ENCODE measurements around the gene CXXC5. TPM values are rescaled to one million over a fixed set of nuclear protein-coding genes. Genes with fewer than 3 reads are reported as not detected.
A peak's percentile ranks its signal among the peaks of the same experiment; 100 is the strongest.

The CXXC5 gene
- 24.9 and 30.8 TPM in 2 replicates for total RNA-seq (2012; rRNA removed)
- 35.7 and 38.8 TPM in 2 replicates for polyA plus RNA-seq (2012; rRNA removed)
- polyA plus RNA-seq (2012; cell fraction: cytosol; rRNA removed), result 34.7 and 72.2 TPM in 2 replicates
- 24.5 and 60.8 TPM in 2 replicates for polyA plus RNA-seq (2012; cell fraction: nucleus; rRNA removed; ENCODE audit: low replicate concordance)
- percentile 68 among the genes with signal in this experiment for Bru-seq, nascent RNA
- percentile 81 among the genes with signal in this experiment for BruChase-seq, experiment 1, labeled RNA remaining after a 6-hour chase
- BruChase-seq, experiment 2, labeled RNA remaining after a 2-hour chase, result percentile 92 among the genes with signal in this experiment
- long read RNA-seq, transcript CXXC5-211 (3 exons, 1,892 nt), result minor isoform, 20 of 143 reads
- long read RNA-seq, transcript CXXC5-201 (3 exons, 2,658 nt), result major isoform, 89 of 143 reads
- long read RNA-seq, partial matches to known transcripts, result 24 of 143 reads
- long read RNA-seq, other reads (novel, unspliced or antisense), result 9 of 143 reads

DNA sequence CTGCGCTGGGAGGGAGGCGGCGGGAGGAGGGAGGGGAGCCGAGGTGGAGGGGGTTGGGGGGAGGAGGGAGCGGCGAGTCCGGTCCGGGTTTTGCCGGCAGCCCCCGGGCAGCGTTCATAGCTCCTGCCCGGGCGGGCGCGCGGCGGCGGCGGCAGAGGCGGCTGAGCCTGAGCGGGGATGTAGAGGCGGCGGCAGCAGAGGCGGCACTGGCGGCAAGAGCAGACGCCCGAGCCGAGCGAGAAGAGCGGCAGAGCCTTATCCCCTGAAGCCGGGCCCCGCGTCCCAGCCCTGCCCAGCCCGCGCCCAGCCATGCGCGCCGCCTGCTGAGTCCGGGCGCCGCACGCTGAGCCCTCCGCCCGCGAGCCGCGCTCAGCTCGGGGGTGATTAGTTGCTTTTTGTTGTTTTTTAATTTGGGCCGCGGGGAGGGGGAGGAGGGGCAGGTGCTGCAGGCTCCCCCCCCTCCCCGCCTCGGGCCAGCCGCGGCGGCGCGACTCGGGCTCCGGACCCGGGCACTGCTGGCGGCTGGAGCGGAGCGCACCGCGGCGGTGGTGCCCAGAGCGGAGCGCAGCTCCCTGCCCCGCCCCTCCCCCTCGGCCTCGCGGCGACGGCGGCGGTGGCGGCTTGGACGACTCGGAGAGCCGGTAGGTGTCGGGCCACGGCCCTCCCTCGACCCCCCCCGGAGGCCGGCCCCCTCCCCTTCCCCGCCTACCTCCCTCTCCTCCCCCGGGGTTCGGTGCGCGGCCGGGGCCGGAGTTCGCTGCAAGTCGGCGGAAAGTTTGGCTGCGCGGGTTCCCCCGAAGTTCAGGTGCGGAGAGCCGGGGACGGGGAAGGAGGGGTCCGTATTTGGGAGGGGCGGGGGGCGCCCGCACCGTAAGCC, at the start of gene CXXC5:
Gene CXXC5, plus strand, starts transcription at position 145 of the 877 bp plus-strand sequence. CDS start 32,175 bp downstream, outside the sequence.
- Histone ChIP-seq H3K4me1 (ENCODE audit: control insufficient read depth, insufficient read depth, low read length) (peaks cover 17% of the 10 kb centered on the region), H2BK120ac (ENCODE audit: low read depth, low read length) (no peak within 1 kb of the TSS), H3K14ac (replicated peaks; ENCODE audit: low read depth, low read length) (no peak within 1 kb of the TSS), H4K20me1 (ENCODE audit: insufficient read depth, low read length) (peaks cover 16% of the 10 kb centered on the region), H2BK5ac (ENCODE audit: low read depth, low read length, poor library complexity, severe bottlenecking) (peak within 1 kb of the TSS; percentile 12), H3K9me1 (ENCODE audit: insufficient read depth, low read length) (peaks cover 12% of the 10 kb centered on the region), H3K27me3 (ENCODE audit: control insufficient read depth, insufficient read depth, low read length) (peaks cover 4% of the 10 kb centered on the region; the same call in 1 of the 2 replicates), H2AFZ (replicated peaks; ENCODE audit: low read length, poor library complexity) (peak within 1 kb of the TSS; percentile 85), H3K18ac (ENCODE audit: low read depth, low read length) (no peak within 1 kb of the TSS), H3K9ac (ENCODE audit: low read depth, low read length) (peak within 1 kb of the TSS; percentile 77), H3K36me3 (ENCODE audit: control insufficient read depth, insufficient read depth, low read length) (no peaks in the 10 kb centered on the region), H3K27ac (ENCODE audit: insufficient read depth, low read length) (peak within 1 kb of the TSS; percentile 52), H3K23ac (ENCODE audit: low read depth, low read length) (no peak within 1 kb of the TSS), H2AK9ac (replicated peaks; ENCODE audit: low read depth, low read length, poor library complexity) (peak within 1 kb of the TSS; percentile 96), H3K4me3 (ENCODE audit: insufficient read depth, low read depth, low read length) (peak within 1 kb of the TSS; percentile 90), H2BK15ac (ENCODE audit: low read depth, low read length) (no peak within 1 kb of the TSS), H2AK5ac (ENCODE audit: low read depth, low read length) (no peak within 1 kb of the TSS), H2BK20ac (ENCODE audit: low read depth, low read length) (no peak within 1 kb of the TSS), H3K4ac (ENCODE audit: low read depth, low read length) (no peak within 1 kb of the TSS; the same call in 1 of the 2 replicates), H3K56ac (ENCODE audit: extremely low read depth, insufficient read depth, low read length) (peak within 1 kb of the TSS; percentile 9; the same call in 1 of the 2 replicates), H4K91ac (ENCODE audit: insufficient read depth, low read depth, low read length) (peak within 1 kb of the TSS; percentile 9; the same call in 1 of the 2 replicates), H4K5ac (ENCODE audit: low read depth, low read length) (0 out of 2 replicates have a peak within 1 kb of the TSS, but pooled peaks have one; percentile 8), H4K8ac (ENCODE audit: low read depth in 2 of 2, low read length in 2 of 2) (peak within 1 kb of the TSS in 1 of 2 experiments; percentile 0; a peak in 1 of 4 replicates), H3K79me1 (ENCODE audit: low read depth in 1 of 2, low read length in 2 of 2) (peaks cover 14 to 38% of the 10 kb centered on the region in 2 experiments; a peak in 3 of 4 replicates), H3K4me2 (ENCODE audit: low read depth, low read length) (peak within 1 kb of the TSS; percentile 89), H3K9me3 (ENCODE audit: control insufficient read depth, insufficient read depth, low read length) (no peaks in the 10 kb centered on the region)
- DNase-seq (peak; percentile 83), ATAC-seq (ENCODE audit: low read depth) (peak; percentile 62)
- dilution Hi-C loops (cut with HindIII; ENCODE audit: low sequenced_read_pairs, unreplicated experiment) (loop anchor here (25.0 kb wide), 1 partner anchor 114 kb away; no protein-coding TSS in a partner anchor), in situ Hi-C loops (cut with MboI; ENCODE audit: low sequenced_read_pairs) (loop anchor here (25.0 kb wide), 1 partner anchor 464 kb away; the partner anchor contains the start of gene PURA), intact Hi-C loops (cut with micrococcal nuclease) (loop anchor here (1.0 kb wide), 2 partner anchors 11 to 117 kb away; no protein-coding TSS in a partner anchor)
- BruUV-seq (replicated peaks), result no TSS peak
- no peak for TF ChIP-seq CEBPB (IDR thresholded peaks at IDR 0.05; ENCODE audit: low read depth, low read length)
- TF ChIP-seq BHLHE40 (IDR thresholded peaks at IDR 0.05; ENCODE audit: low read depth, low read length), result no peak
- TF ChIP-seq CHD1 (IDR thresholded peaks at IDR 0.05; ENCODE audit: low read depth, low read length), result no peak
- TF ChIP-seq POLR2A (IDR thresholded peaks at IDR 0.05; ENCODE audit: low read depth, low read length), result peak; percentile 70; the same call in 1 of the 2 replicates
- TF ChIP-seq, protein P1, sequence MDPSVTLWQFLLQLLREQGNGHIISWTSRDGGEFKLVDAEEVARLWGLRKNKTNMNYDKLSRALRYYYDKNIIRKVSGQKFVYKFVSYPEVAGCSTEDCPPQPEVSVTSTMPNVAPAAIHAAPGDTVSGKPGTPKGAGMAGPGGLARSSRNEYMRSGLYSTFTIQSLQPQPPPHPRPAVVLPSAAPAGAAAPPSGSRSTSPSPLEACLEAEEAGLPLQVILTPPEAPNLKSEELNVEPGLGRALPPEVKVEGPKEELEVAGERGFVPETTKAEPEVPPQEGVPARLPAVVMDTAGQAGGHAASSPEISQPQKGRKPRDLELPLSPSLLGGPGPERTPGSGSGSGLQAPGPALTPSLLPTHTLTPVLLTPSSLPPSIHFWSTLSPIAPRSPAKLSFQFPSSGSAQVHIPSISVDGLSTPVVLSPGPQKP (IDR thresholded peaks at IDR 0.05; ENCODE audit: borderline replicate concordance, low read depth, low read length), result no peak
- TF ChIP-seq MXI1 (IDR thresholded peaks at IDR 0.05; ENCODE audit: borderline replicate concordance, low read depth, low read length), result no peak; the same call in 1 of the 2 replicates
- TF ChIP-seq MAZ (IDR thresholded peaks at IDR 0.05; ENCODE audit: borderline replicate concordance, low read depth, low read length), result peak; percentile 91; the same call in 1 of the 2 replicates
- TF ChIP-seq SMC3 (IDR thresholded peaks at IDR 0.05; ENCODE audit: low read depth, low read length), result 0 out of 2 replicates have a peak, but pooled peaks have one; percentile 1
- TF ChIP-seq NFE2L2 (IDR thresholded peaks at IDR 0.05; ENCODE audit: low read depth, low read length), result no peak
- ChIA-PET POLR2A (ENCODE audit: unreplicated experiment) (interaction anchor here (0.6 to 1.4 kb wide), 6 partner anchors 11 to 118 kb away, joined by 3 to 9 read pairs (median 4); no protein-coding TSS in a partner anchor), CTCF (interaction anchor here (0.8 to 1.9 kb wide), 5 partner anchors 10 to 117 kb away, joined by 3 to 12 read pairs (median 5); no protein-coding TSS in a partner anchor)
- WGBS, 2 experiments (ENCODE audit: extremely low coverage in 2 of 2, insufficient read length in 1 of 2), result 0% methylated on average over 21 of the region's 106 CpGs; no CpG with 5 or more reads in 1 of the 2 experiments

Data from IMR-90 (cell line).